GM19395 (cell line): ENCODE measurements around the gene TAL2.
A peak's percentile ranks its signal among the peaks of the same experiment; 100 is the strongest.

Experiments
- ATAC-seq: cut with Tn5 transposase; IDR thresholded peaks from one replicate; pipeline ENCODE4 v1.9.1; 2021; ENCODE audit warnings: mild to moderate bottlenecking, moderate library complexity; ENCODE audit not compliant: unreplicated experiment

Gene TAL2

GRCh38 chr9:105706156-105706555 is 43.9 kb downstream of the TAL2 start:
- ATAC-seq: no peak

DNA sequence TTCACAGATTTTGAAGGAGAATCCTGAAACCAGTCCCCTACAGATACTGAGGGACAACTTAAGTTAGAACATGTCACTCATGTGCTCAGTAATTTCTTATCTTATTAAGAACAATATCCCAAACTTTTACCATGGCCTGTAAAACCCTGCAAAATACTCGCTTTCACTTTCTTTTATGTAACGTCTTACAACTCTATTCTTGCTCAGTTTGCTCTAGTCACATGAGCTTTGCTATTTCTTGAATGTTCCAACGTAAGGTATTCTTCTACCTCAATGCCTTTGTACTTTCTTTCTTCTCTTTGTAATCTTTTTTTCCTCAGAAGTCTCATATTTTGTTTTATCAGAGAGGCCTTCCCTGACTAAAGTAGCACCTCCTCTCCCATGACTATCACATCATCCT is 46.1 kb downstream of the TAL2 start:
- ATAC-seq: peak; percentile 74

GRCh38 chr9:105710638-105711037 is 48.4 kb downstream of the TAL2 start:
- ATAC-seq: no peak

DNA sequence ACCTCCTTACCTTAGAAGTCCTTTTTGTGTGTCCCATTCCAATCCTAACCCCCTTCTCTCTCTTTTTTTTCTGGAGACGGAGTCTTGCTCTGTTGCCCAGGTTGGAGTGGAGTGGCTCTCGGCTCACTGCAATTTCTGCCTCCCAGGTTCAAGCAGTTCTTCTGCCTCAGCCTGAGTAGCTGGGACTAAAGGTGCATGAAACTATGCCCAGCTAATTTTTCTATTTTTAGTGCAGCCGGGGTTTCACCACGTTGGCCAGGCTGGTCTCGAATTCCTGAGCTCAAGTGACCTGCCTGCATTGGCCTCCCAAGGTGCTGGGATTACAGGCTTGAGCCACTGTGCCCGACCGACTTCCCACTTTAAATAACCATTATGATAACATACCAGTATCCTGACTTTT is 49.6 kb downstream of the TAL2 start:
- ATAC-seq: no peak

DNA sequence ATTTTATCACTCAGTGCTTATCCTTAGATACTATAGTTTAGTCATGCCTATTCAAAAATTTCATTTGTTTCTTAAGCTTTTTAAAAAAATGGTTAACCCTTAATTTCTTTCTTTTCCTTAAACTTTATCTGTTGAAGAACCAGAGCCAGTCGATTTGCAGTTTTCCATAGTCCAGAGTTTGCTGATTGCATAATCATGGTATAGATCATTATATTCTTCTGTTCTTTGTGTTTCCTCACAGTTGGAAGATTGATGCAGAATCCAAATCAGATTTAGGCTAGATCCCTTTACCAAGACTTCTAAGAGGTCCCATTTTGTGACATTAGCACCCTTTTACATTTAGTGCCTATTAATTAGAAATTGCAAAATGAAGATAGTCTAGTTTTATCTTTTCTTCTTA is 50.0 kb downstream of the TAL2 start:
- ATAC-seq: no peak
